HEK293 (cell line): Measurements from ENCODE around the gene PRELID3B.

ENCODE experiments used
- EGR2 ChIP-seq: fragments of 450-650 bp; formaldehyde crosslinking; IDR thresholded peaks from 2 replicates; pipeline ENCODE4 v1.5.1; 2016; ENCODE audit warnings: low read depth, missing biosample characterization, missing genetic modification characterization
- ELK4 ChIP-seq: IDR thresholded peaks from 2 replicates; pipeline ENCODE4 v1.6.1; 2011; ENCODE audit warnings: mild to moderate bottlenecking, low read depth, low read length, borderline replicate concordance
- GLI2 ChIP-seq: fragments of 450-650 bp; formaldehyde crosslinking; IDR thresholded peaks from 2 replicates; pipeline ENCODE4; 2017; ENCODE audit warnings: missing biosample characterization, missing genetic modification characterization, low read depth, borderline replicate concordance
- HIC1 ChIP-seq: fragments of 450-650 bp; formaldehyde crosslinking; IDR thresholded peaks from 2 replicates; pipeline ENCODE4 v1.5.1; 2016; ENCODE audit warnings: missing biosample characterization, missing genetic modification characterization
- KLF1 ChIP-seq: fragments of 450-650 bp; formaldehyde crosslinking; IDR thresholded peaks from 2 replicates; pipeline ENCODE4 v1.5.1; 2016; ENCODE audit warnings: missing biosample characterization, missing genetic modification characterization
- KLF10 ChIP-seq: fragments of 450-650 bp; IDR thresholded peaks from 2 replicates; pipeline ENCODE4 v1.5.1; 2018; ENCODE audit warnings: missing biosample characterization, mild to moderate bottlenecking, missing genetic modification characterization
- PATZ1 ChIP-seq: fragments of 450-650 bp; formaldehyde crosslinking; IDR thresholded peaks from 2 replicates; pipeline ENCODE4 v1.5.1; 2016; ENCODE audit warnings: missing biosample characterization, missing genetic modification characterization
- SP2 ChIP-seq: fragments of 450-650 bp; formaldehyde crosslinking; IDR thresholded peaks from 2 replicates; pipeline ENCODE4 v1.5.1; 2016; ENCODE audit warnings: missing biosample characterization, missing genetic modification characterization
- ZIC2 ChIP-seq: fragments of 450-650 bp; formaldehyde crosslinking; IDR thresholded peaks from 2 replicates; pipeline ENCODE4 v1.5.1; 2016; ENCODE audit warnings: missing biosample characterization, missing genetic modification characterization
- ZNF175 ChIP-seq: fragments of 450-650 bp; formaldehyde crosslinking; IDR thresholded peaks from 2 replicates; pipeline ENCODE4 v1.5.1; 2016; ENCODE audit warnings: missing biosample characterization, missing genetic modification characterization
- ZNF266 ChIP-seq: fragments of 450-650 bp; formaldehyde crosslinking; IDR thresholded peaks from 2 replicates; pipeline ENCODE4 v1.5.1; 2016; ENCODE audit warnings: missing biosample characterization, missing genetic modification characterization, low read depth
- ZNF324 ChIP-seq: fragments of 450-650 bp; formaldehyde crosslinking; IDR thresholded peaks from 2 replicates; pipeline ENCODE4 v1.5.1; 2016; ENCODE audit warnings: missing biosample characterization, missing genetic modification characterization
- ZNF350 ChIP-seq: fragments of 450-650 bp; formaldehyde crosslinking; IDR thresholded peaks from 2 replicates; pipeline ENCODE4 v1.5.0; 2017; ENCODE audit warnings: missing biosample characterization, mild to moderate bottlenecking, missing genetic modification characterization
- ZNF433 ChIP-seq: fragments of 450-650 bp; formaldehyde crosslinking; IDR thresholded peaks from 2 replicates; pipeline ENCODE4 v1.5.1; 2016; ENCODE audit warnings: missing biosample characterization, missing genetic modification characterization, low read depth
- ZNF514 ChIP-seq: fragments of 450-650 bp; formaldehyde crosslinking; IDR thresholded peaks from 2 replicates; pipeline ENCODE4 v1.5.1; 2016; ENCODE audit warnings: missing biosample characterization, missing genetic modification characterization
- ZNF544 ChIP-seq: fragments of 450-650 bp; formaldehyde crosslinking; IDR thresholded peaks from 2 replicates; pipeline ENCODE4 v1.5.0; 2017; ENCODE audit warnings: missing biosample characterization, missing genetic modification characterization
- ZNF629 ChIP-seq: fragments of 450-650 bp; formaldehyde crosslinking; IDR thresholded peaks from 2 replicates; pipeline ENCODE4 v1.5.1; 2017; ENCODE audit warnings: missing biosample characterization, missing genetic modification characterization
- ZNF747 ChIP-seq: fragments of 450-650 bp; formaldehyde crosslinking; IDR thresholded peaks from 2 replicates; pipeline ENCODE4 v1.5.1; 2016; ENCODE audit warnings: missing biosample characterization, missing genetic modification characterization
- TF ChIP-seq, protein P1 (sequence below): fragments of 450-650 bp; formaldehyde crosslinking; IDR thresholded peaks from 2 replicates; pipeline ENCODE4 v1.5.1; 2016; ENCODE audit warnings: missing biosample characterization, missing genetic modification characterization
- TF ChIP-seq, protein P2 (sequence below): fragments of 450-650 bp; formaldehyde crosslinking; IDR thresholded peaks from 2 replicates; pipeline ENCODE4 v1.5.1; 2016; ENCODE audit warnings: missing biosample characterization, missing genetic modification characterization
- TF ChIP-seq, protein P3 (sequence below): fragments of 450-650 bp; formaldehyde crosslinking; conservative IDR thresholded peaks from 2 replicates; pipeline ENCODE4 v1.5.1; 2016; ENCODE audit warnings: low read depth, missing biosample characterization, missing genetic modification characterization
- TF ChIP-seq, protein P4 (sequence below): fragments of 450-650 bp; formaldehyde crosslinking; IDR thresholded peaks from 2 replicates; pipeline ENCODE4 v1.5.1; 2016; ENCODE audit warnings: missing biosample characterization, missing genetic modification characterization

The PRELID3B gene

DNA sequence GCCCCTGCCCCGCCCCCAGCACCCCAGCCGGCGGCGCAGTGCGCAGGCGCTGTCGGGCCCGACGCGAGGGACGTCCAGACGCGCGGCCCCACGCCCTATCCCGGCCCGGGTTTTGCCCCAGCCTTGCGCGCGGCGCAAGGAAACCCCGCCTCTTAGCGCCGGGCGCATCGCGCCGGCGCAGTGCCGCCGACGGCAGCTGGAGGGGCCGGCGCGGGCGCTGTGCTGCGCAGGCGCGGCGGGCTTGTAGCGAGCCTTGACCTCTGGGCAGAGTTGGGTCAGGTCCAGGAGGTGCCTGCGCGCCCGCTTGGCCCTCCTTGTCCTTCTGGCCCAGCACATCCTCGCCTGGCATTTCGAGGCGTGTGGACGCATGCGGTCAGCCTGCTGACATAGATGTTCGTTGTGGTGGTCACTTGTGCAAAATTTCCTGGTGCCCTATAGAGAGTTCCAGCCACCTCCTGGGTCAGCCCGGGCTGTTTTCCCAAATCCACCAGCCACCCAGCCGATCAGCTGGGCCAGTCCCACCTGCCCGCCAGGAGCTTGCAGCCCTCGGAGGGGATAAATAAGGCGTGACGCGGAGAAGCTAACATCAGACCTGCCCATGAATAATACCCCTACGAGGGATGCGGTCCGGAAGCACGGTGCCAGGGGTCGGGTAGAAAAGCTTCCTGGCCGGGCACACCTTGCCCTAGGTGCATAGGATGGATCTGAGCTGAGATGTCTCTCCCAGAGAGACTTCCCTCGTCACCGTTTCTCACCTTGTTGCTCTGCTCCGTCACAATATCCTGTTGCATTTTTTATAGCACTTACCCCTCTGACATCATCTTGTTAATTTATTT lies 428 bp upstream of the PRELID3B start (continued):
- TF ChIP-seq PATZ1 (tag by site-specific recombination), result no peak
- no peak for TF ChIP-seq ZNF544
- TF ChIP-seq, protein P1, sequence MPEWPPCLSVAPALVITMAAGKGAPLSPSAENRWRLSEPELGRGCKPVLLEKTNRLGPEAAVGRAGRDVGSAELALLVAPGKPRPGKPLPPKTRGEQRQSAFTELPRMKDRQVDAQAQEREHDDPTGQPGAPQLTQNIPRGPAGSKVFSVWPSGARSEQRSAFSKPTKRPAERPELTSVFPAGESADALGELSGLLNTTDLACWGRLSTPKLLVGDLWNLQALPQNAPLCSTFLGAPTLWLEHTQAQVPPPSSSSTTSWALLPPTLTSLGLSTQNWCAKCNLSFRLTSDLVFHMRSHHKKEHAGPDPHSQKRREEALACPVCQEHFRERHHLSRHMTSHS (tag by site-specific recombination), result no peak
- TF ChIP-seq ZNF747, result no peak
- no peak for TF ChIP-seq ZNF350
- TF ChIP-seq, protein P2, sequence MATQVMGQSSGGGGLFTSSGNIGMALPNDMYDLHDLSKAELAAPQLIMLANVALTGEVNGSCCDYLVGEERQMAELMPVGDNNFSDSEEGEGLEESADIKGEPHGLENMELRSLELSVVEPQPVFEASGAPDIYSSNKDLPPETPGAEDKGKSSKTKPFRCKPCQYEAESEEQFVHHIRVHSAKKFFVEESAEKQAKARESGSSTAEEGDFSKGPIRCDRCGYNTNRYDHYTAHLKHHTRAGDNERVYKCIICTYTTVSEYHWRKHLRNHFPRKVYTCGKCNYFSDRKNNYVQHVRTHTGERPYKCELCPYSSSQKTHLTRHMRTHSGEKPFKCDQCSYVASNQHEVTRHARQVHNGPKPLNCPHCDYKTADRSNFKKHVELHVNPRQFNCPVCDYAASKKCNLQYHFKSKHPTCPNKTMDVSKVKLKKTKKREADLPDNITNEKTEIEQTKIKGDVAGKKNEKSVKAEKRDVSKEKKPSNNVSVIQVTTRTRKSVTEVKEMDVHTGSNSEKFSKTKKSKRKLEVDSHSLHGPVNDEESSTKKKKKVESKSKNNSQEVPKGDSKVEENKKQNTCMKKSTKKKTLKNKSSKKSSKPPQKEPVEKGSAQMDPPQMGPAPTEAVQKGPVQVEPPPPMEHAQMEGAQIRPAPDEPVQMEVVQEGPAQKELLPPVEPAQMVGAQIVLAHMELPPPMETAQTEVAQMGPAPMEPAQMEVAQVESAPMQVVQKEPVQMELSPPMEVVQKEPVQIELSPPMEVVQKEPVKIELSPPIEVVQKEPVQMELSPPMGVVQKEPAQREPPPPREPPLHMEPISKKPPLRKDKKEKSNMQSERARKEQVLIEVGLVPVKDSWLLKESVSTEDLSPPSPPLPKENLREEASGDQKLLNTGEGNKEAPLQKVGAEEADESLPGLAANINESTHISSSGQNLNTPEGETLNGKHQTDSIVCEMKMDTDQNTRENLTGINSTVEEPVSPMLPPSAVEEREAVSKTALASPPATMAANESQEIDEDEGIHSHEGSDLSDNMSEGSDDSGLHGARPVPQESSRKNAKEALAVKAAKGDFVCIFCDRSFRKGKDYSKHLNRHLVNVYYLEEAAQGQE (tag by site-specific recombination), result no peak
- TF ChIP-seq KLF10 (tag by site-specific recombination), result 0 out of 2 replicates have a peak, but pooled peaks have one; percentile 17
- TF ChIP-seq ZNF175 (tag by site-specific recombination), result no peak
- TF ChIP-seq GLI2 (tag by site-specific recombination), result no peak
- TF ChIP-seq ZIC2 (tag by site-specific recombination), result no peak
- TF ChIP-seq EGR2 (tag by site-specific recombination), result no peak
- TF ChIP-seq ZNF433 (tag by site-specific recombination), result no peak
- no peak for TF ChIP-seq ZNF514 (tag by site-specific recombination)
- TF ChIP-seq KLF1 (tag by site-specific recombination), result no peak
- no peak; the same call in 1 of the 2 replicates for TF ChIP-seq ZNF629 (tag by site-specific recombination)
- peak; percentile 43; the same call in 1 of the 2 replicates for TF ChIP-seq SP2 (tag by site-specific recombination)
- TF ChIP-seq HIC1, result peak; percentile 71
- TF ChIP-seq, protein P3, sequence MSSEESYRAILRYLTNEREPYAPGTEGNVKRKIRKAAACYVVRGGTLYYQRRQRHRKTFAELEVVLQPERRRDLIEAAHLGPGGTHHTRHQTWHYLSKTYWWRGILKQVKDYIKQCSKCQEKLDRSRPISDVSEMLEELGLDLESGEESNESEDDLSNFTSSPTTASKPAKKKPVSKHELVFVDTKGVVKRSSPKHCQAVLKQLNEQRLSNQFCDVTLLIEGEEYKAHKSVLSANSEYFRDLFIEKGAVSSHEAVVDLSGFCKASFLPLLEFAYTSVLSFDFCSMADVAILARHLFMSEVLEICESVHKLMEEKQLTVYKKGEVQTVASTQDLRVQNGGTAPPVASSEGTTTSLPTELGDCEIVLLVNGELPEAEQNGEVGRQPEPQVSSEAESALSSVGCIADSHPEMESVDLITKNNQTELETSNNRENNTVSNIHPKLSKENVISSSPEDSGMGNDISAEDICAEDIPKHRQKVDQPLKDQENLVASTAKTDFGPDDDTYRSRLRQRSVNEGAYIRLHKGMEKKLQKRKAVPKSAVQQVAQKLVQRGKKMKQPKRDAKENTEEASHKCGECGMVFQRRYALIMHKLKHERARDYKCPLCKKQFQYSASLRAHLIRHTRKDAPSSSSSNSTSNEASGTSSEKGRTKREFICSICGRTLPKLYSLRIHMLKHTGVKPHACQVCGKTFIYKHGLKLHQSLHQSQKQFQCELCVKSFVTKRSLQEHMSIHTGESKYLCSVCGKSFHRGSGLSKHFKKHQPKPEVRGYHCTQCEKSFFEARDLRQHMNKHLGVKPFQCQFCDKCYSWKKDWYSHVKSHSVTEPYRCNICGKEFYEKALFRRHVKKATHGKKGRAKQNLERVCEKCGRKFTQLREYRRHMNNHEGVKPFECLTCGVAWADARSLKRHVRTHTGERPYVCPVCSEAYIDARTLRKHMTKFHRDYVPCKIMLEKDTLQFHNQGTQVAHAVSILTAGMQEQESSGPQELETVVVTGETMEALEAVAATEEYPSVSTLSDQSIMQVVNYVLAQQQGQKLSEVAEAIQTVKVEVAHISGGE, result no peak
- TF ChIP-seq ZNF266 (tag by site-specific recombination), result no peak
- TF ChIP-seq ELK4, result no peak
- no peak for TF ChIP-seq ZNF324 (tag by site-specific recombination)
- TF ChIP-seq, protein P4, sequence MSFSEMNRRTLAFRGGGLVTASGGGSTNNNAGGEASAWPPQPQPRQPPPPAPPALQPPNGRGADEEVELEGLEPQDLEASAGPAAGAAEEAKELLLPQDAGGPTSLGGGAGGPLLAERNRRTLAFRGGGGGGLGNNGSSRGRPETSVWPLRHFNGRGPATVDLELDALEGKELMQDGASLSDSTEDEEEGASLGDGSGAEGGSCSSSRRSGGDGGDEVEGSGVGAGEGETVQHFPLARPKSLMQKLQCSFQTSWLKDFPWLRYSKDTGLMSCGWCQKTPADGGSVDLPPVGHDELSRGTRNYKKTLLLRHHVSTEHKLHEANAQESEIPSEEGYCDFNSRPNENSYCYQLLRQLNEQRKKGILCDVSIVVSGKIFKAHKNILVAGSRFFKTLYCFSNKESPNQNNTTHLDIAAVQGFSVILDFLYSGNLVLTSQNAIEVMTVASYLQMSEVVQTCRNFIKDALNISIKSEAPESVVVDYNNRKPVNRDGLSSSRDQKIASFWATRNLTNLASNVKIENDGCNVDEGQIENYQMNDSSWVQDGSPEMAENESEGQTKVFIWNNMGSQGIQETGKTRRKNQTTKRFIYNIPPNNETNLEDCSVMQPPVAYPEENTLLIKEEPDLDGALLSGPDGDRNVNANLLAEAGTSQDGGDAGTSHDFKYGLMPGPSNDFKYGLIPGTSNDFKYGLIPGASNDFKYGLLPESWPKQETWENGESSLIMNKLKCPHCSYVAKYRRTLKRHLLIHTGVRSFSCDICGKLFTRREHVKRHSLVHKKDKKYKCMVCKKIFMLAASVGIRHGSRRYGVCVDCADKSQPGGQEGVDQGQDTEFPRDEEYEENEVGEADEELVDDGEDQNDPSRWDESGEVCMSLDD, result no peak
